Activated CD4-positive, alpha-beta T cell treated with anti-CD3 and anti-CD28 coated beads, Interleukin-2, amount 10 ng/mL, durations not matched to agents 24 days and 14 days (primary cell): Measurements from ENCODE around the gene EFEMP1. TPM values are rescaled to one million over a fixed set of nuclear protein-coding genes. Genes with fewer than 3 reads are reported as not detected.
"Not testable (repeated sequence)": the region's sequence is repeated elsewhere in the genome, so short reads cannot be mapped to it uniquely, and the experiment has no call there.

Source experiments
- DNase-seq: peaks from one replicate; pipeline ENCODE4 v3.0.0; 2022
- H3K27ac Mint-ChIP-seq: one replicate; pipeline ENCODE4 v1.8.0; 2022; ENCODE audit warnings: mild to moderate bottlenecking, mixed read lengths
- H3K27me3 Mint-ChIP-seq: one replicate; pipeline ENCODE4 v1.8.0; 2022; ENCODE audit warnings: mixed read lengths
- H3K36me3 Mint-ChIP-seq: one replicate; pipeline ENCODE4 v1.8.0; 2022; ENCODE audit warnings: low read depth, mild to moderate bottlenecking, mixed read lengths
- H3K4me1 Mint-ChIP-seq: one replicate; pipeline ENCODE4 v1.8.0; 2021; ENCODE audit warnings: mixed read lengths
- H3K4me3 Mint-ChIP-seq: one replicate; pipeline ENCODE4 v1.8.0; 2022; ENCODE audit warnings: mild to moderate bottlenecking, moderate library complexity, mixed read lengths
- H3K9me3 Mint-ChIP-seq: one replicate; pipeline ENCODE4 v1.8.0; 2021; ENCODE audit warnings: mixed read lengths
- intact Hi-C: fragments of 100-400 bp; cut with micrococcal nuclease; formaldehyde crosslinking; loops from one replicate; pipeline ENCODE4 v1.15.1; 2023
- total RNA-seq: library from RNA; stranded (reverse); gene quantifications from 2 replicates; pipeline ENCODE4 v1.2.3, GENCODE V29; 2022

Gene EFEMP1
- total RNA-seq, 1 donor from 2014 or later = not detected

GRCh38 chr2:55859875-55860274, 63.7 kb downstream of the EFEMP1 start:
- intact Hi-C loops = no loop called here
- Mint-ChIP-seq H3K27ac (no peak overlapping the region), H3K36me3 (no peaks in the 10 kb centered on the region), H3K4me3 (no peak overlapping the region), H3K4me1 (no peaks in the 10 kb centered on the region), H3K27me3 (no peaks in the 10 kb centered on the region), H3K9me3 (no peaks in the 10 kb centered on the region)
- no peak for DNase-seq

- Mint-ChIP-seq H3K27ac (no peak overlapping the region), H3K4me3 (no peak overlapping the region), H3K27me3 (no peaks in the 10 kb centered on the region), H3K9me3 (no peaks in the 10 kb centered on the region), H3K36me3 (no peaks in the 10 kb centered on the region), H3K4me1 (no peaks in the 10 kb centered on the region)
- intact Hi-C loops = no loop called here
- no peak for DNase-seq
Observed at GRCh38 chr2:55857766-55858165, 65.8 kb downstream of the EFEMP1 start.

- DNase-seq = no peak
- Mint-ChIP-seq H3K27ac (no peak overlapping the region), H3K27me3 (no peaks in the 10 kb centered on the region), H3K4me1 (no peaks in the 10 kb centered on the region), H3K4me3 (no peak overlapping the region), H3K36me3 (no peaks in the 10 kb centered on the region), H3K9me3 (no peaks in the 10 kb centered on the region)
- intact Hi-C loops = no loop called here
Observed at GRCh38 chr2:55856936-55857335, 66.6 kb downstream of the EFEMP1 start.

GRCh38 chr2:55848096-55848495, 75.5 kb downstream of the EFEMP1 start:
- Mint-ChIP-seq H3K4me1 (no peaks in the 10 kb centered on the region), H3K4me3 (no peak overlapping the region), H3K27ac (no peak overlapping the region), H3K36me3 (no peaks in the 10 kb centered on the region), H3K9me3 (no peaks in the 10 kb centered on the region), H3K27me3 (no peaks in the 10 kb centered on the region)
- intact Hi-C loops = no loop called here
- no peak for DNase-seq

GRCh38 chr2:55846426-55846825, 77.2 kb downstream of the EFEMP1 start:
- no peaks in the 10 kb centered on the region for H3K4me1 Mint-ChIP-seq
- no peak overlapping the region for H3K4me3 Mint-ChIP-seq
- no peaks in the 10 kb centered on the region for H3K27me3 Mint-ChIP-seq
- no peak for DNase-seq
- intact Hi-C loops = no loop called here
- no peaks in the 10 kb centered on the region for H3K9me3 Mint-ChIP-seq
- H3K27ac Mint-ChIP-seq = no peak overlapping the region
- no peaks in the 10 kb centered on the region for H3K36me3 Mint-ChIP-seq

GRCh38 chr2:55844986-55845385, 78.6 kb downstream of the EFEMP1 start:
- Mint-ChIP-seq H3K27me3 (no peaks in the 10 kb centered on the region), H3K4me1 (no peaks in the 10 kb centered on the region), H3K9me3 (no peaks in the 10 kb centered on the region), H3K36me3 (no peaks in the 10 kb centered on the region), H3K4me3 (no peak overlapping the region), H3K27ac (no peak overlapping the region)
- intact Hi-C loops = no loop called here
- no peak for DNase-seq

GRCh38 chr2:55843994-55844345, 79.6 kb downstream of the EFEMP1 start:
- no peaks in the 10 kb centered on the region for H3K27me3 Mint-ChIP-seq
- no peak for DNase-seq
- H3K4me1 Mint-ChIP-seq = no peaks in the 10 kb centered on the region
- no peak overlapping the region for H3K4me3 Mint-ChIP-seq
- no peaks in the 10 kb centered on the region for H3K9me3 Mint-ChIP-seq
- no peak overlapping the region for H3K27ac Mint-ChIP-seq
- H3K36me3 Mint-ChIP-seq = no peaks in the 10 kb centered on the region
- intact Hi-C loops = no loop called here

GRCh38 chr2:55843096-55843993, 80.2 kb downstream of the EFEMP1 start:
- Mint-ChIP-seq H3K36me3 (no peaks in the 10 kb centered on the region), H3K9me3 (no peaks in the 10 kb centered on the region), H3K27me3 (no peaks in the 10 kb centered on the region), H3K4me1 (no peaks in the 10 kb centered on the region), H3K27ac (no peak overlapping the region), H3K4me3 (no peak overlapping the region)
- intact Hi-C loops = no loop called here
- DNase-seq = no peak

- Mint-ChIP-seq H3K9me3 (no peaks in the 10 kb centered on the region), H3K4me1 (no peaks in the 10 kb centered on the region), H3K27ac (no peak overlapping the region), H3K36me3 (no peaks in the 10 kb centered on the region), H3K4me3 (no peak overlapping the region), H3K27me3 (no peaks in the 10 kb centered on the region)
- DNase-seq = no peak
- intact Hi-C loops = no loop called here
Observed at GRCh38 chr2:55842046-55842445, 81.5 kb downstream of the EFEMP1 start.

GRCh38 chr2:55840460-55840859, 83.1 kb downstream of the EFEMP1 start:
- Mint-ChIP-seq H3K9me3 (no peaks in the 10 kb centered on the region), H3K4me3 (no peak overlapping the region), H3K4me1 (no peaks in the 10 kb centered on the region), H3K27ac (no peak overlapping the region), H3K27me3 (no peaks in the 10 kb centered on the region), H3K36me3 (no peaks in the 10 kb centered on the region)
- DNase-seq = no peak
- intact Hi-C loops = no loop called here

GRCh38 chr2:55839182-55839819, 84.3 kb downstream of the EFEMP1 start:
- no peak for DNase-seq
- Mint-ChIP-seq H3K9me3 (peaks cover 5% of the 10 kb centered on the region), H3K4me3 (no peak overlapping the region), H3K27ac (no peak overlapping the region), H3K36me3 (no peaks in the 10 kb centered on the region), H3K27me3 (no peaks in the 10 kb centered on the region), H3K4me1 (no peaks in the 10 kb centered on the region)
- intact Hi-C loops = no loop called here

- no peak for DNase-seq
- H3K27me3 Mint-ChIP-seq = no peaks in the 10 kb centered on the region
- H3K4me3 Mint-ChIP-seq = no peak overlapping the region
- H3K36me3 Mint-ChIP-seq = no peaks in the 10 kb centered on the region
- intact Hi-C loops = no loop called here
- H3K27ac Mint-ChIP-seq = no peak overlapping the region
- H3K9me3 Mint-ChIP-seq = peaks cover 5% of the 10 kb centered on the region
- H3K4me1 Mint-ChIP-seq = no peaks in the 10 kb centered on the region
Observed at GRCh38 chr2:55838653-55839052, 84.9 kb downstream of the EFEMP1 start.

GRCh38 chr2:55838117-55838516, 85.5 kb downstream of the EFEMP1 start:
- H3K9me3 Mint-ChIP-seq, H3K27ac Mint-ChIP-seq: not testable (repeated sequence)

GRCh38 chr2:55837073-55837472, 86.5 kb downstream of the EFEMP1 start:
- Mint-ChIP-seq H3K4me3 (no peak overlapping the region), H3K9me3 (peaks cover 5% of the 10 kb centered on the region), H3K27ac (no peak overlapping the region), H3K27me3 (no peaks in the 10 kb centered on the region), H3K4me1 (no peaks in the 10 kb centered on the region), H3K36me3 (no peaks in the 10 kb centered on the region)
- DNase-seq = no peak
- intact Hi-C loops = no loop called here

More at GRCh38 chr2:55838117-55838516, 85.5 kb downstream of the EFEMP1 start:
- H3K4me3 Mint-ChIP-seq, H3K36me3 Mint-ChIP-seq, H3K4me1 Mint-ChIP-seq, DNase-seq, H3K27me3 Mint-ChIP-seq, intact Hi-C loops: not testable (repeated sequence)
